HG03103 (cell line): ENCODE results near the gene DRC7.
A peak's percentile ranks its signal among the peaks of the same experiment; 100 is the strongest.
"Not testable (repeated sequence)": the region's sequence is repeated elsewhere in the genome, so short reads cannot be mapped to it uniquely, and the experiment has no call there.

Experiments used
- ATAC-seq: cut with Tn5 transposase; IDR thresholded peaks from one replicate; pipeline ENCODE4 v1.9.1; 2021; ENCODE audit warnings: low read depth; ENCODE audit not compliant: unreplicated experiment

The DRC7 gene

GRCh38 chr16:57730771-57731730 lies 36.4 kb downstream of the DRC7 start:
- ATAC-seq: no peak

- no peak for ATAC-seq
These were observed 37.4 kb downstream of the DRC7 start for GRCh38 chr16:57732037-57732436.

GRCh38 chr16:57732714-57733113 lies 38.1 kb downstream of the DRC7 start:
- no peak for ATAC-seq

GRCh38 chr16:57734308-57734924 lies 39.8 kb downstream of the DRC7 start:
- ATAC-seq: no peak

GRCh38 chr16:57734925-57735754 lies 40.5 kb downstream of the DRC7 start:
- peak; percentile 74 for ATAC-seq

- peak; percentile 14 for ATAC-seq
These were observed 41.3 kb downstream of the DRC7 start, which contains the start of gene KATNB1 for GRCh38 chr16:57735755-57736418. TSS of gene KATNB1 (plus strand) at chr16:57735770. CDS start at chr16:57737244, 1,474 bp downstream.

- no peak for ATAC-seq
These were observed 42.1 kb downstream of the DRC7 start for GRCh38 chr16:57736419-57737351.

- ATAC-seq: no peak
These were observed 44.2 kb downstream of the DRC7 start for GRCh38 chr16:57738844-57739243.

GRCh38 chr16:57739756-57740422 lies 45.3 kb downstream of the DRC7 start:
- ATAC-seq: no peak

GRCh38 chr16:57740423-57741071 lies 45.9 kb downstream of the DRC7 start:
- no peak for ATAC-seq

GRCh38 chr16:57741660-57742191 lies 47.1 kb downstream of the DRC7 start:
- no peak for ATAC-seq

- ATAC-seq: no peak
These were observed 47.9 kb downstream of the DRC7 start for GRCh38 chr16:57742543-57742942.

- ATAC-seq: no peak
These were observed 48.9 kb downstream of the DRC7 start for GRCh38 chr16:57743458-57743857.

- no peak for ATAC-seq
These were observed 49.5 kb downstream of the DRC7 start for GRCh38 chr16:57743886-57744641.

GRCh38 chr16:57744642-57744903 lies 50.0 kb downstream of the DRC7 start:
- ATAC-seq: no peak

GRCh38 chr16:57745768-57746167 lies 51.2 kb downstream of the DRC7 start:
- ATAC-seq: no peak

GRCh38 chr16:57746316-57746715 lies 51.7 kb downstream of the DRC7 start:
- not testable (repeated sequence) for ATAC-seq

- ATAC-seq: no peak
These were observed 52.5 kb downstream of the DRC7 start for GRCh38 chr16:57747091-57747490.
